Measurements from ENCODE around the gene TRAF3. TPM values are rescaled to one million over a fixed set of nuclear protein-coding genes. Genes with fewer than 3 reads are reported as not detected.
"Not testable (repeated sequence)": the region's sequence is repeated elsewhere in the genome, so short reads cannot be mapped to it uniquely, and the experiment has no call there.

Gene TRAF3
- total RNA-seq, 1 experiment from 2014 or later, result 11.5 TPM

DNA sequence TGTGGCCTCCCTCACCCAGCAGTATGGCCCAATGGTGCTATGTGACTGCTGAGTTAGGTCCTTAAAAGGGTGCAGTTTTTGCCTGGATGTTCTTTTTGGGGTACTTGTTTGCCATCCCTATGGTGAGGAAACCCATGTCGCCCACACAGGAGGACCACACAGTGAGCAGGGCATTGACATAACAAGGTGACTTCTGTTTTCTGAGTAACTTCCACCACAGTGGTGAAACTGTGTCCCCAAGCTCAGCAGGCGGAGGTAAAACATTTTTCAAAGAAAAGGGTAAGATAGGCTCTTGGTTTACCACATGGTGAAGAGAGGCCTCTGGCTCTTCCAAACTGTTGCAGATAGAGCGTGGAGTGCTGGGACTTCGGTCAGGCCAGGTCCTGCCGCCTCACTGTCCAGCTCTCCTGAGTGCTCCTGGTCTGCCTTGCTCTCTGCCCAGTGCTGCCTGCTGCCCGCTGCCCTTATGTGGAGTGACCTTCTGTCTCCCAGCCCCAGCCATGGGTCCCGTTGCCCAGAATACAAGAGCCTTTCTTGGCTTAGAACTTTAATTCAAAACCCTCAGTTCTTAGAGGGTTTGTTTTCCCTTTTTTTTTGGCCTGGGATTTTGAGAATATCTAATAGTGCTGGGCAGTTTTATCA lies 54.0 kb downstream of the TRAF3 start:
- H3K36me3 ChIP-seq (replicated peaks; ENCODE audit: control insufficient read depth, insufficient read depth, low read length), result no peaks in the 10 kb centered on the region
- H3K27me3 ChIP-seq (ENCODE audit: control insufficient read depth, insufficient read depth, low read length), result no peaks in the 10 kb centered on the region
- no peak overlapping the region for H3K4me3 ChIP-seq (ENCODE audit: insufficient read depth, low read depth, low read length)
- no peak for DNase-seq

DNA sequence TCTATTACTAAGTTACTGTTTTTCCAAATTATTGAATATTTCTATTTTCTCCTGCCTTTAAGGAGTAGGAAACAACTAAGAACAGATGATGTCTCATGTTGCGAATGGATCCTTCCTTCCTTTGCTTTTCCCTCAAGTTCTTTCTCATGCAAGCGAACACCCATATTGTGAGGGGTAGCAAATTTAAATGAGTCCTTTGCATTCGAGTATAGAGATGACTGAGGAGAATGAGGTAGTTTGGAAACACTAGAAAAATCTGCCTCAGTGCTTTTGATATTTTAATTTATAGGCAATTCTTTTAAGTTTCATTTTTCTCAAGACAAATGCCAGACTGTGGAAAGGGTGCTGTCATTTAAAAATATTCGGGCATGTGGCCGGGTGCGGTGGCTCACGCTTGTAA lies 56.1 kb downstream of the TRAF3 start:
- peak; percentile 58 for DNase-seq
- no peaks in the 10 kb centered on the region for H3K27me3 ChIP-seq (ENCODE audit: control insufficient read depth, insufficient read depth, low read length)
- H3K36me3 ChIP-seq (replicated peaks; ENCODE audit: control insufficient read depth, insufficient read depth, low read length), result no peaks in the 10 kb centered on the region
- H3K4me3 ChIP-seq (ENCODE audit: insufficient read depth, low read depth, low read length), result no peak overlapping the region

DNA sequence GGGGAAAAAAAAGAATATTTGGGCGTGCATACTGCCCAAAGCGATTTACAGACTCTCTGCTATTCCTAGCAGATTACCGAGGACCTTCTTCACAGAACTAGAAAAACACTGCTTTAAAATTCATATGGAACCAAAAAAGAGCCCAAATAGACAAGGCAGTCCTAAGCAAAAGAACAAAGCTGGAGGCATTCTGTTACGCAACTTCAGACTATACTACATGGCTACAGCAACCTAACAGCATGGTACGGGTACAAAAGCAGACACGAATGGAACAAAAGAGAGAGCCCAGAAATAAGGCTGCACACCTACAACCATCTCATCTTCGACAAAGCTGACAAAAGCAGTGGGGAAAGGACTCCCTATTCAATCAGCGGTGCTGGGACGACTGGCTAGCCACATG lies 56.7 kb downstream of the TRAF3 start:
- H3K27me3 ChIP-seq (ENCODE audit: control insufficient read depth, insufficient read depth, low read length), result no peaks in the 10 kb centered on the region
- H3K4me3 ChIP-seq (ENCODE audit: insufficient read depth, low read depth, low read length), result no peak overlapping the region
- DNase-seq, result no peak
- no peaks in the 10 kb centered on the region for H3K36me3 ChIP-seq (replicated peaks; ENCODE audit: control insufficient read depth, insufficient read depth, low read length)

DNA sequence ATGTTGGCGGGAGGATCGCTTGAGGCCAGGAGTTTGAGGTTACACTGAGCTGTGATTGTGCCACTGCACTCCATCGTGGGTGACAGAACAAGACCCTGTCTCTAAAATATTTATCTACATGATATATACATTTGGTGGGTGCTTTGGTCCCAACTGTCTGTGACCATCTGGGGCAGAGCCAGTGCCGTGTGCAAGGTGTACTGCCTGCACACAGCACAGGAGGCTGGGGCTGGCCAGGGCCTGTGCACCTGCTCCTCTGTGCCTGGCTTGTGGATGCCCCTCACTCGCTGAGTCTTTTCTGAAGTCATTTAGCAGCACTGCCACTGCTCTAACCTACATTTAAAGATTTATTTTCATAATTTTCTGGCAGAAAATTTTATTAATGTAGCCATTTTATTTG lies 58.7 kb downstream of the TRAF3 start:
- no peak overlapping the region for H3K4me3 ChIP-seq (ENCODE audit: insufficient read depth, low read depth, low read length)
- no peak for DNase-seq
- no peaks in the 10 kb centered on the region for H3K27me3 ChIP-seq (ENCODE audit: control insufficient read depth, insufficient read depth, low read length)
- H3K36me3 ChIP-seq (replicated peaks; ENCODE audit: control insufficient read depth, insufficient read depth, low read length), result no peaks in the 10 kb centered on the region

DNA sequence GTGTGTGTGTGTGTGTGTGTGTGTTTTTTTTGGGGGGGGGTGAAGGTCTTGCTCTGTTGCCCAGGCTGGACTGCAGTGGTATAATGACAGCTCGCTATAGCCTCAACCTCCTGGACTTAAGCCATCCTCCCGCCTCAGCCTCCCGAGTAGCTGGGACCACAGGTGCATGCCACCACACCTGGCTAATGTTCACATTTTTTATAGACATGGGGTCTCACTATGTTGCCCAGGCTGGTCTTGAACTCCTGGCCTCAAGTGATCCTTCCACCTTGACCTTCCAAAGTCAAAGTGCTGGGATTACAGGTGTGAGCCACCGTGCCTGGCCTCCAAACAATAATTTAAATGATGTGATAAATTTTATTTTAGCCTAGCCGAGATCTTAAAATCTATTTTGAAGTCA lies 59.9 kb downstream of the TRAF3 start:
- H3K4me3 ChIP-seq (ENCODE audit: insufficient read depth, low read depth, low read length); H3K36me3 ChIP-seq (replicated peaks; ENCODE audit: control insufficient read depth, insufficient read depth, low read length); H3K27me3 ChIP-seq (ENCODE audit: control insufficient read depth, insufficient read depth, low read length); DNase-seq: not testable (repeated sequence)

DNA sequence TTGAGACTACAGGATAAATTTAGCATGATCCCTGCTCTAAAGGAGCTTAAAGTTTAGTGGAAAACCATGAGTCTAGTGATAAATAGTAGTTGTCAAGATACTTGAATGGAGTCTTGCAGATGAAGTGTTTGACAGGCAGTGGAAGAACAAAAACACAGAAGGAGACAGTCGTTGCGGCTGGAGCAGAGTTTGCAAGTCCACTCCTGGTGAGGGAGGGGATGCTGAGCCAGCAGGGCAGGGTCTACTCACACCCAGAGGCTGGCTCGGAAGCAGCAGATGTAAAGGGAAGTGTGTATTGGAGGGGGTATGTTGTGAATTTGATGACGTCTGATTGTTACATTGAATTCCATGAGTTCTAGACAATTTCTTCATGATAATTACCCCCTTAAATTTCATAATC lies 61.3 kb downstream of the TRAF3 start:
- Histone ChIP-seq H3K36me3 (replicated peaks; ENCODE audit: control insufficient read depth, insufficient read depth, low read length) (no peaks in the 10 kb centered on the region), H3K27me3 (ENCODE audit: control insufficient read depth, insufficient read depth, low read length) (no peaks in the 10 kb centered on the region), H3K4me3 (ENCODE audit: insufficient read depth, low read depth, low read length) (no peak overlapping the region)
- DNase-seq, result peak; percentile 70

DNA sequence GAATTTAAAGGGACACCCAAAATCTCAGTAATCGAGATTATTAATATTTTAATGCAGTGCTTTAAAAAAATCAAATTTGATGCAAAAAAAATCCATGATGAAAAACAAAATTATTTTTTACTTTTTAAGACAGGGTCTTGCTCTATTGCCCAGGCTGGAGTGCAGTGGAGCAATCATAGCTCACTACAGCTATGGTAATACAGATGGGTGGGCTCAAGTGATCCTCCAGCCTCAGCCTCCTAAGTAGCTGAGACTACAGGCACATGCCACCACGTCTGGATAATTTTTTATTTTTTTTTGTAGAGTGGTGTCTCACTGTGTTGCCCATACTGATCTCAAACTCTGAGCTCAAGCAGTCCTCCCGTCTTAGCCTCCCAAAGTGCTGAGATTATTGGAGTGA lies 62.9 kb downstream of the TRAF3 start:
- DNase-seq, result no peak
- H3K36me3 ChIP-seq (replicated peaks; ENCODE audit: control insufficient read depth, insufficient read depth, low read length), result no peaks in the 10 kb centered on the region
- no peak overlapping the region for H3K4me3 ChIP-seq (ENCODE audit: insufficient read depth, low read depth, low read length)

DNA sequence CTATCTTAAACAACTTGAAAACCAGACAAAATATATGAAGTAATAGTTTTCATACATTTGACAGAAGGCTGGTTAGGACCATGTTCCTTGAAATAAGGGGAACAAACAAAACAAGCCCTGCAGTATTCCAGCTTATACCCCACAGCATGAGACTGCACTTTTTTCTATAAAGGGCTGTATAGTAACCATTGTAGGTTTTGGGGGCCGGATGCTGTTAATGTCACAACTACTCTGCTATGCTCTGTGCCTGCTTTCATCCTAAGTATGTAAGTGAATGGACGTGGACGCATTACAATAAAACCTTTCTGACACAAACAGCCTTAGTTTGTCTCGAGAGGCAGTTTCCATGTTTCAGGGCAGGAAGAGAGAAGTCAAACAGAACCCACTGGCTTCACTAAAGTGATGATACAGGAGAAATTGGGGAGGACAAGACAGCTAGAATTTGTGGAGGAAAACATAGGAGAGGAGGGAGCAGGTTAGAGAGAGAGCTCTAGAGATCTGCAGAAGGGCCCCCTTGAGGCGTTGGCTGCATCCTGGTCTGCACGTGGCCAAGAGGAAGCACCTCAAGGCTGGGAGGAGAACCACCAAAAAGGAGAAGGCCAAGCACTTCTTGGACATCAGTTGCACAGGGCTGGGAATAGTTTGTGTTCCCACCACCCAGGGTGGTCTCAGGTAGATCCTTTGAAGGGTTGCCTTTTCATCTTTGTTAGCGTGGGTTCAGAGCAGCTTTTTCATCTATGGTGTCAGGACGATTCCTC lies 63.7 kb downstream of the TRAF3 start:
- no peaks in the 10 kb centered on the region for H3K27me3 ChIP-seq (ENCODE audit: control insufficient read depth, insufficient read depth, low read length)
- DNase-seq, result peak; percentile 21
- no peaks in the 10 kb centered on the region for H3K36me3 ChIP-seq (replicated peaks; ENCODE audit: control insufficient read depth, insufficient read depth, low read length)
- H3K4me3 ChIP-seq (ENCODE audit: insufficient read depth, low read depth, low read length), result no peak overlapping the region

More for the DNA sequence above, 62.9 kb downstream of the TRAF3 start:
- H3K27me3 ChIP-seq (ENCODE audit: control insufficient read depth, insufficient read depth, low read length), result no peaks in the 10 kb centered on the region

DNA sequence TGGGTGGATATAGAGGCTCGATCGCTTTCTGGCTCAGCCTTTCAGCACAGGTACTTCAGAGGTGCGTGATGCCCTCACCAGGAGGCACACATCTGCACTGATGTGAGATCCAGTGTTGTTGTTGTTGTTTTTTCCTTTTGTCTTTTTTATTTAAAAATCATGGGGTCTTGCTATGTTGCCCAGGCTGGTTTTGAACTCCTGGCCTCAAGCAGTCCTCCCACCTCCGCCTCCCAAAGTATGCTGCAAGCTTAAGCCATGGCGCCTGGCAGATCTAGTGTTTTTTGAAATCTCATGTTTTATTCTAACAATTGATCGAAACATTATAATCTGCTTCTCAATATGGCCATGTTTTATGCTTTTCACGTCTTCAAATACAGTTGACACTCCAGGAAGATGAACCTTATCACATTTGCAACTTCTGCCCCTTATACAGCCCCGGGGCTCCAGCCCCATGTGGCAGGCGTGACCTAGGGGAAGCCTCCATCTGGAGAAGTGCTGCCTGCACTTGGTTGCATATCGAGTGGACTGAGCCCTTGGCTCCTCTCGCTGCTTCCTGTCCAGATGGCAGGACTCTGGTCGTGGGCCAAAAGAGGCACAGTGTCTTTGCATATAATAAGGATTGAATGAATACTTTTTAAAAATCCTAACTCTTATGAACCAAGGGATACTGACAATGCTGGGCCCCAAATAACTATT lies 71.7 kb downstream of the TRAF3 start:
- Histone ChIP-seq H3K36me3 (replicated peaks; ENCODE audit: control insufficient read depth, insufficient read depth, low read length) (no peaks in the 10 kb centered on the region), H3K4me3 (ENCODE audit: insufficient read depth, low read depth, low read length) (no peak overlapping the region), H3K27me3 (ENCODE audit: control insufficient read depth, insufficient read depth, low read length) (no peaks in the 10 kb centered on the region)
- no peak for DNase-seq

DNA sequence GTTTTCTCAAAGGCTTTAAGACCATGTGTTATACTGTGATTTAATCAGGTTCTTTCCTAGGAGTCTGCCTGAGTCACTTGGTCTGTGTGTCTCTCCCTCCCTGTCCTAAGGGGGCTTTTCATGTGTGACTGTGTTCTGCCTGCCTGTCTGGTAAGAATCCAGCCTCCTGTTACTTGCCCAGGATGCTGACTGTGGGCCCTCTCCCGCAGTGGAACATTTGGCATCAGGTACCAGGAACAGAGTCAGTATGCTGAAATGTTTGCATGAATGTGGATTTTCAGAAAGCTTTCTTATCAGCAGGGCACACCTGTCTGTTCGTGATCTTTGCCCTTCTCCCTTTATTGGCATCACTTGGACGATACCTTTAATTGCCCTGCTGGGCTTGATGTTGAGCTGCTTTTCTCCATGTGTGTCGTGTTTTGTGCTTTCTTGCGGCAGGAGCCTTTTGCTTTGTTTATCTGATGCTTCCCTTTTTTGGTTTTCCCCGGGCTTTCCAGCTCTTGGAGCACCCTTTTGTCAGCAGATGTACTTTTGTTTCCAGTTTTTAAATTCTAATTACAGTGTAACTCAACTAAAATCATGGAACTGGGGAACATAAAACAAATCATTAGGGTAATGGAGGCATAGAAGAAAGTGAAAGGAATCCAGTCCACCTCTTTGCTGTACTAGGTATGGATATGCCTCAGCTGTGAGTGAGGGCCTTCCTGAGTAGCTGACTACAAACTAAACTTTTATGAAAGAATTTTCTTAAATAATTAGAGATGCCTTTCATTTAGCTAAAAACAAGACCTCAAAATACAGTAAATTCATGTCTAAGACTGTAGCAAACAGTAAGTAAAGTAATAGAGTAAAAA lies 72.5 kb downstream of the TRAF3 start:
- no peak overlapping the region for H3K4me3 ChIP-seq (ENCODE audit: insufficient read depth, low read depth, low read length)
- no peaks in the 10 kb centered on the region for H3K27me3 ChIP-seq (ENCODE audit: control insufficient read depth, insufficient read depth, low read length)
- H3K36me3 ChIP-seq (replicated peaks; ENCODE audit: control insufficient read depth, insufficient read depth, low read length), result no peaks in the 10 kb centered on the region
- peak; percentile 15 for DNase-seq

DNA sequence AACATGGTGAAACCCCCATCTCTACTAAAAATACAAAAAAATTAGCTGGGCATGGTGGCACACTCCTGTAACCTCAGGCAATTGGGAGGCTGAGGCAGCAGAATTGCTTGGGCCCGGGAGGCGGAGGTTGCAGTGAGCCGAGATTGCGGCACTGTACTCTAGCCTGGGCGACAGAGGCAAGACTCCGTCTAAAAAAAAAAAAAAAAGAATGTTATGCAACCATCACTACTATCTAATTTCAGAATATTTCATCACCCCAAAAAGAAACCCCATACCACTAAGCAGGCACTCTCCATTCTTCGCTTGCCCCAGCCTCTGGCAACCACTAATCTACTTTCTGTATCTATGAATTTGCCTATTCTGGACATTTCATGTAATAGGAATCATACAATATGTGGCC lies 76.4 kb downstream of the TRAF3 start:
- Histone ChIP-seq H3K36me3 (replicated peaks; ENCODE audit: control insufficient read depth, insufficient read depth, low read length) (no peaks in the 10 kb centered on the region), H3K27me3 (ENCODE audit: control insufficient read depth, insufficient read depth, low read length) (no peaks in the 10 kb centered on the region), H3K4me3 (ENCODE audit: insufficient read depth, low read depth, low read length) (no peak overlapping the region)
- no peak for DNase-seq

DNA sequence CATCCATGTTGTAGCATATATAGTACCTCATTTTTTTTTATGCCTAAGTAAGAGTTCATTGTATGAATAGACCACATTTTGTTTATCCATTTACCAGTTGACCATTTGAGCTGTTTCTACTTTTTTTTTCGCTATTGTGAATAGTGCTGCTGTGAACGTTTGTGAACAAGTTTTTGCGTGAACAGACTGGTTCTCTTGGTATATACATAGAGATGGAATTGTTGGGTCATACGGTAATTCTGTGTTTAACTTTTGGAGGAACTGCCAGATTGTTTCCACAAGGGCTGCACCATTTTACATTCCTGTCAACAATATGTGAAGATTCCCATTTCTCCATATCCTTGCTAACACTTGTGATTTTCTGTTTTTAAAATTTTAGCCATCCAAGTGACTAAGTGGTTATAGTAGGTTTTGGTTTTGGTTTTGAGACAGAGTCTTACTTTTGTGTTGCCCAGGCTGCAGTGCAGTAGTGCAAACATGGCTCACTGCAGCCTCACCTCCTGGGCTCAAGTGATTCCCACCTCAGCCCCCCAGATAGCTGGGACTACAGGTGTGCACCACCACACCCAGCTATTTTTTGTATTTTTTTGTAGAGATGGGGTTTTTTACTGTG lies 76.9 kb downstream of the TRAF3 start:
- no peak for DNase-seq
- H3K36me3 ChIP-seq (replicated peaks; ENCODE audit: control insufficient read depth, insufficient read depth, low read length), result no peaks in the 10 kb centered on the region
- no peaks in the 10 kb centered on the region for H3K27me3 ChIP-seq (ENCODE audit: control insufficient read depth, insufficient read depth, low read length)
- H3K4me3 ChIP-seq (ENCODE audit: insufficient read depth, low read depth, low read length), result no peak overlapping the region

DNA sequence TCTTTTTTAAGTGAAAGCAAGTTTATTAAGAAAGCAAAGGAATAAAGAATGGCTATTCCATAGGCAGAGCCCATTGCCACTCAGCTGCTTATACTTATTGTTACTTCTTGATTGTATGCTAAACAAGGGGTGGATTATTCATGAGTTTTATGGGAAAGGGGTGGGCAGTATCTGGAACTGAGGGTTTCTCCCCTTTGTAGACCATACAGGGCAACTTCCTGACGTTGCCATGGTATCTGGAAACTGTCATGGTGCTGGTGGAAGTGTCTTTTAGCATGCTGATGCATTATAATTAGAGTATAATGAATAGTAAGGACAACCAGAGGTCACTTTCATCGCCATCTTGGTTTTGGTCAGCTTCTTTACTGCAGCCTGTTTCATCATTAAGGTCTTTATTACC lies 78.9 kb downstream of the TRAF3 start:
- no peaks in the 10 kb centered on the region for H3K36me3 ChIP-seq (replicated peaks; ENCODE audit: control insufficient read depth, insufficient read depth, low read length)
- no peak for DNase-seq
- H3K27me3 ChIP-seq (ENCODE audit: control insufficient read depth, insufficient read depth, low read length), result no peaks in the 10 kb centered on the region
- no peak overlapping the region for H3K4me3 ChIP-seq (ENCODE audit: insufficient read depth, low read depth, low read length)

DNA sequence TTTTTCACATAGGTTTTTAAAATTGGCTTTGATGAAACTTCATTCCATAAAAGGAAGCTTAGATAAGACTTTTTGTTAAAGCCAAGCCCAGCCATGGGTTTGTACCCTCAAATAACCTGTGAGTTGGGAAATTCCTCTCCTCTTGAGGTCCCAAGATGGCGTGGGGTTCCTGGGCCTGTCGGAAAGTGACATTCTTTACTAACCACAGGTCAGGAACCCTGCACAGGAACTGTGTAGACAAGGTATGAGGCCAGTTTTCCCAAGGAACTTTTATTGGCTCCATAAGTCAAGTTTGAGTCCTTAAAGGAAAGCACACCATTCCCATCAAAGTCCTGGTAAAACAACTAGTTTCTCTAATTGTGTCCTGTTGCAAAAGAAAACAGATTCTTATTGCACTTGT lies 80.2 kb downstream of the TRAF3 start:
- H3K4me3 ChIP-seq (ENCODE audit: insufficient read depth, low read depth, low read length), result no peak overlapping the region
- DNase-seq, result no peak
- H3K36me3 ChIP-seq (replicated peaks; ENCODE audit: control insufficient read depth, insufficient read depth, low read length), result no peaks in the 10 kb centered on the region
- H3K27me3 ChIP-seq (ENCODE audit: control insufficient read depth, insufficient read depth, low read length), result no peaks in the 10 kb centered on the region

Data from H7 (cell line).